Epidermal melanocyte (primary cell): Measurements from ENCODE around the gene ABCD3.
"Not testable (repeated sequence)": the region's sequence is repeated elsewhere in the genome, so short reads cannot be mapped to it uniquely, and the experiment has no call there.

Experiments
- DNase-seq: peaks from one replicate; pipeline ENCODE4 v3.0.0; 2011; ENCODE audit warnings: low spot score; ENCODE audit not compliant: insufficient read length

ABCD3 gene

GRCh38 chr1:94413311-94413710, 4.9 kb upstream of the ABCD3 start:
- DNase-seq: no peak

- DNase-seq: no peak
These were observed 1.1 kb upstream of the ABCD3 start for GRCh38 chr1:94416901-94417727.

GRCh38 chr1:94417728-94417977, 536 bp upstream of the ABCD3 start:
- DNase-seq: no peak

GRCh38 chr1:94418664-94419655, 771 bp downstream of the ABCD3 start:
- DNase-seq: no peak

- DNase-seq: no peak
These were observed 4.1 kb downstream of the ABCD3 start for GRCh38 chr1:94422115-94422820.

- no peak for DNase-seq
These were observed 7.8 kb downstream of the ABCD3 start for GRCh38 chr1:94425821-94426484.

GRCh38 chr1:94426485-94426870, 8.3 kb downstream of the ABCD3 start:
- DNase-seq: not testable (repeated sequence)

- no peak for DNase-seq
These were observed 10.3 kb downstream of the ABCD3 start for GRCh38 chr1:94428441-94428840.

GRCh38 chr1:94428927-94429528, 10.8 kb downstream of the ABCD3 start:
- not testable (repeated sequence) for DNase-seq

GRCh38 chr1:94430066-94430465, 11.9 kb downstream of the ABCD3 start:
- not testable (repeated sequence) for DNase-seq

GRCh38 chr1:94433866-94434265, 15.7 kb downstream of the ABCD3 start:
- no peak for DNase-seq

- DNase-seq: no peak
These were observed 16.3 kb downstream of the ABCD3 start for GRCh38 chr1:94434365-94435045.

GRCh38 chr1:94438692-94439276, 20.6 kb downstream of the ABCD3 start:
- DNase-seq: no peak

GRCh38 chr1:94440088-94440487, 21.9 kb downstream of the ABCD3 start:
- no peak for DNase-seq

GRCh38 chr1:94443067-94443466, 24.9 kb downstream of the ABCD3 start:
- not testable (repeated sequence) for DNase-seq

GRCh38 chr1:94444819-94445218, 26.6 kb downstream of the ABCD3 start:
- DNase-seq: not testable (repeated sequence)

GRCh38 chr1:94445733-94446132, 27.5 kb downstream of the ABCD3 start:
- not testable (repeated sequence) for DNase-seq

GRCh38 chr1:94446177-94446576, 28.0 kb downstream of the ABCD3 start:
- DNase-seq: not testable (repeated sequence)

- DNase-seq: not testable (repeated sequence)
These were observed 30.6 kb downstream of the ABCD3 start for GRCh38 chr1:94448741-94449140.

GRCh38 chr1:94456736-94457135, 38.5 kb downstream of the ABCD3 start:
- no peak for DNase-seq
